HG02610 (cell line): ENCODE measurements around the gene ZNF445.
"Not testable (repeated sequence)": the region's sequence is repeated elsewhere in the genome, so short reads cannot be mapped to it uniquely, and the experiment has no call there.

Source experiments
- ATAC-seq: cut with Tn5 transposase; IDR thresholded peaks from one replicate; pipeline ENCODE4 v1.9.1; 2021; ENCODE audit warnings: mild to moderate bottlenecking, moderate library complexity; ENCODE audit not compliant: unreplicated experiment

ZNF445 gene

DNA sequence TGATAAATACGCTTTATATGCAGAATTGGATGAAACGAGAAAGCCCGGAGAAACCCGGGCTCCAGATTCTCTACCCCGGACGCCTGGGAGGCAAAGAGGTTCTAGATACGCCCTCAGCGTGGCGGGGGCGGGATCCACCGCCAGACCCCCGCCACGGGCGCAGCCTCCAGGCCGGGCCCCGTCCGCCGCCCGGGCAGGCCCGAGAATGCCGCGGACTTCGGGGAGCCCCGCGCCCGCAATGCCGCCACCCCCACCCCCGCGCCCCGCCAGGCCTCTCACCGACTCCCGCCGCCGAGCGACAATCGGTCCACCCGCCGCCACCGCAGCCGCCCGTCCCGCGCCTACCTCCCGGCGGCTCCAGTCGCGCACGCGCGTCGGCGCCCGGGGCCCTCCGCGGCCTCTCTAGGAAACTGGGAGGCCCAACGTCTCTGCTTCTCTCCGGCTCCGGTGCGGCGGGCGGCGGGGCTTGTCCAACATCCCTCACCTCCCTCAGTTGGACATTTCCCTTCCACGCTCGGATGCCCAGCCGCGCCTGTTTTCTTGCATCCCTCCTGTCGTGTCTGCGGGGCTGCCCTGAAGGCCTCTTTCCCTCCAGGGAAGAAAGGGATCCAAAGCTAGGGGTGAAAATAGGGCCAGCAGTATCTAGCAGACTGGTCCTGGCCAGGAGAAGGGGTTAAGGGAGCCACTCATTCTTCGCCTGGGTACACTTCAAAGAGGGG lies at the start of gene ZNF445:
ZNF445 (minus strand) TSS at position 359 of the 719 bp plus-strand sequence. CDS start 22,121 bp downstream, outside the sequence.
- ATAC-seq = peak; percentile 85

- ATAC-seq = no peak
These were observed 47.6 kb upstream of the ZNF445 start for GRCh38 chr3:44525060-44525459.

DNA sequence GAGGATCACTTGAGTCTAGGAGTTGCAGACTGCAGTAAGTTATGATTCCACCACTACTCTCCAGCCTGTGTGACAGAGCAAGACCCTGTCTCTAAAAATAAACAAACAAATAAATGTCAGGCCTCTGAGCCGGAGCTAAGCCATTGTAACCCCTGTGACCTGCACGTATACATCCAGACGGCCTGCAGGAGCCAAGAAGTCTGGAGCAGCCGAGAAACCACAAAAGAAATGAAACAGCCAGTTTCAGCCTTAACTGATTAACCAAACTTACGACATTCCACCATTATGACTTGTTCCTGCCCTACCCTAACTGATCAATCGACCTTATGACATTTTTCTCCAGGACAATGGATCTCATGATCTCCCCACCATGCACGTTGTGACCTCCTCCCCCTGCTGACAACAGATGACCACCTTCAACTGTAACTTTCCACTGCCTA lies 45.0 kb upstream of the ZNF445 start:
- ATAC-seq = no peak

GRCh38 chr3:44521721-44522120 lies 44.3 kb upstream of the ZNF445 start:
- no peak for ATAC-seq

DNA sequence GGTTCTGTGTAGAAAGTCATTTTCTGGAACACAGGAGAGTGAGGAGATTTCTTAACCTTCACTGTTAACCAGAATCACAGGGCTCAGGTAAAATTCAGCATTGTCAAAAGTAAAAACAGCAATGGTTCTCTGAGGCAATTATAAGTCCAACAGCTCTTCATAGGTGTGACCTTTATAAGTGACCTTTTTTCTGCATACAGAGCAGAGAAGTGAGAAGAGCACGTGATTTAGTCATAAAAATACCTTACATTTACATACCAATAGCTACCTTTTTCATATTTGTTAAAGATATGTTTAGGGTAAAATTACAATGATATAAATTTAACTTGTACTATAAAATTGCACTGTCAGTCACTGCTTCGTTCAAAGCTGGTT lies 41.3 kb upstream of the ZNF445 start:
- no peak for ATAC-seq

DNA sequence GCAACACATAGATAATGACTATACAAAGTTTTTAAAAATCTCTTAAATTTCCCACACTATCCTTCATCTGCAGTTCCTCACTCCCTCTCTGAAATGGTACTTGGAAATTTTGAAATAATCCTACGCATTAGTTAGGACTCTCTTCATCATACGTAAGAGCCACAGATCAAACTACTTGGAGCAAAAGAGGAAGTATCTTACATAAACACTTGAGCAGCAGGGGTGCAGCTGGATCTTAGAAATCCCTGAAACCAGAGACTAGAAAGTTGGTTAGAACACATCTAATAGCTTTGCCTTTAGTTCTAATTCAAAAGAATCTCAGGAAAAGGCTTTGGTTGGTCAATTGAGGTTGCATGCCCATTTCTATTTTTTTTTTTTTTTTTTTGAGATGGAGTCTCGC lies 38.8 kb upstream of the ZNF445 start:
- ATAC-seq = no peak

- ATAC-seq = no peak
These were observed 36.0 kb upstream of the ZNF445 start for GRCh38 chr3:44513513-44513912.

GRCh38 chr3:44511238-44511566 lies 33.7 kb upstream of the ZNF445 start:
- ATAC-seq = no peak

GRCh38 chr3:44510000-44510368 lies 32.5 kb upstream of the ZNF445 start:
- ATAC-seq = peak; percentile 45

- ATAC-seq = no peak
These were observed 32.0 kb upstream of the ZNF445 start for GRCh38 chr3:44509393-44509921.

DNA sequence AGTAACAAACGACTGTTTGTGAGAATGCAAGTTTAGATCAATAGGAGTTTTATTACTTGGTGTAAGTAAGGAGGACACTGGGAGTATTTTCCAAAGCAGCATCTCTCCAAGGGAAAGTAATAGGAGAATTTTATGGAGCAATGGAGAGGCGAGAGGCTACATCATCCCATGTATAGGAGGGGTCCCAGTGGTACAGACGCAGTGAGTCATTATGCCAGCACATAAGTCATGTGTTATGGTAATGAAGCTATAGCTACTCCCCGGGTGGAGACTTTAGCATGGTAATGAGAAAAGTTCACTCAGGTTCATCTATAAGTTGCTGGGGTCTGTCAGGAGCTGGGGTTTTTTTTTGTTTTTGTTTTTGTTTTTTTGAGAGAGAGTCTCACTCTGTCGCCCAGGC lies 29.5 kb upstream of the ZNF445 start:
- no peak for ATAC-seq

GRCh38 chr3:44506556-44506955 lies 29.1 kb upstream of the ZNF445 start:
- ATAC-seq = no peak

- ATAC-seq = no peak
These were observed 27.1 kb upstream of the ZNF445 start for GRCh38 chr3:44504566-44504965.

GRCh38 chr3:44503178-44503577 lies 25.7 kb upstream of the ZNF445 start:
- ATAC-seq = not testable (repeated sequence)

DNA sequence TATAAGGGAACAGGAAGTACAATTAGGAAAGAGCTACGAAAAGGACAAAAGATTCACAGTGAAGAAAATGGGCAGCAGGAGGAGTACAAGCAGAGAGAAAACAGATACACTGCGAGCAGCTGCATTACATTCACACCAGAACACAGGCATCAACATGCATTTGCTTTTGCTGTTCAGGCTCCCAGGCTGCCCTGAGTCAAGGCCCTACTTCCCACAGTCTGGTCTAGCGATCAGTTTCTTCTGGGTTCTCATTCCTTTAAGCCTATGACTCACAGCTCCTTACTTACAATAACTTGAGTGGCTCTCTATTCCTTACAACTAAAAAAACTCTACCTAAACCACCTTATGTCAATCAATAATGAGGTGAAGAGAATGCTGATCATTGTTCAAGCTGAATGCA lies 24.5 kb upstream of the ZNF445 start:
- ATAC-seq = no peak

DNA sequence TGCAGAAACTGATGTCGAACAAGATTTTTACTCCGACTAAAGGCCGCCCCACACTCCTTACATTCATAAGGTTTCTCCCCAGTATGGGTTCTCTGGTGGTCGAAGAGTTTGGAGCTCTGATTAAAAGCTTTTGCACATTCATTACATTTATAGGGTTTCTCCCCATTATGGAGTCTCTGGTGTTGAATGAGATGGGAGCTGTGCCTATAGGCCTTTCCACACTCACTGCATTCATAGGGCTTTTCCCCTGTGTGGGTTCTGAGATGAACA lies 22.4 kb upstream of the ZNF445 start:
- ATAC-seq = not testable (repeated sequence)

DNA sequence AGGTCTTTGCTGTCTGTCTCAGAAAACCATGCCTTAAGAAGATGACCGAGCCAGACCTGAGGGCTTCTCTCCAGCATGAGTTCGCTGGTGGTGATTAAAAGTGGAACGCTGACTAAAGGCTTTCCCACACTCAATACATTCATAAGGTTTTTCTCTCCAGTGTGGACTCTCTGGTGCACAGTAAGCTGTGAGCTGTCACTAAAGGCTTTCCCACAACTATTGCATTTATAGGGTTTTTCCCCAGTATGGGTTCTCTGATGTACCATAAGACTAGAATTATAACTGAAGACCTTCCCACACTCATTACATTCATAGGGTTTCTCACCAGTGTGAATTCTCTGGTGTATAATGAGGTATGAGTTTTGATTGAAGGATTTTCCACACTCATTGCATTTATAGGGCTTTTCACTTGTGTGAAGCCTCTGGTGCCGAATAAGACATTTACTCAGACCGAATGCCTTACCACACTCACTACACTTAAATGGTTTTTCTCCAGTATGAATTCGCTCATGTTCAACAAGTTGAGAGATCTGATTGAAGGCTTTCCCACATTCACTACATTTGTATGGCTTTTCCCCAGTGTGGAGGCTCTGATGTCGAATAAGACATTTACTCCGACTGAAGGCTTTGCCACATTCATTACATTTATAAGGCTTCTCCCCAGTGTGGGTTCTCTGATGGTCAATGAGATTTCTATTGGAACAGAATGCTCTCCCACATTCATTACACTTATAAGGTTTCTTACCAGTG lies 21.9 kb upstream of the ZNF445 start:
- no peak for ATAC-seq

DNA sequence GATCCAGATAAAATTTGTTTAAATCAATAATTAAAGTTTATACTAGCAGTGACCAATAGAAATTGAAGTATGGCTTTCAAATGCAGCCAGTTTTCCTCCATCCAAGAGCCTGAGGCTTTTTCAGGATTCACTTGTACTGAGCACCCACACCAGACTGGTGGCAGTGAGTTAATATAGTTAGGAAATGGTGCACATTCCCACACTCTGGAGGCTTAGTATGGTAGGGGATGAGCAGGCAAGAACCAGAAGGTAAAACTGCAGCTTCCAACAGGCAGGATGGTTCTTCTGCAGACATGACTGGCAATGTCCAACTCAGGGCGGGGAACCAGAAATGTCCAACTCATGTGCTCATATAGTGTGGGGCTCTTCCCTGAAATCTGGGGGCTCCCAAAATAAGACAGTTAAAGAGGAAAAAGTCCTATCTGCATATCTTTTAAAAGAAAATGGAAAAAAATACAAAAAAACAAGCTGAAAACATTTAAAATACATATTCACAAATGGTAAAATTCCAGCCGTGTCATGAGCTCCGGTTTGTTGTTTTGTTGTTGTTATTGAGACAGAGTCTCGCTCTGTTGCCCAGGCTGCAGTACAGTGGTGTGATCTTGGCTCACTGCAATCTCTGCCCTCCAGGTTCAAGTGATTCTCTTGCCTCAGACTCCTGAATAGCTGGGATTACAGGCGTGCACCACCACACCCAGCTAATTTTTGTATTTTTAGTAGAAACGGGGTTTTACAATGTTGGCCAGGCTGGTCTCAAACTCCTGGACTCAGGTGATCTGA lies 18.4 kb upstream of the ZNF445 start:
- no peak for ATAC-seq

DNA sequence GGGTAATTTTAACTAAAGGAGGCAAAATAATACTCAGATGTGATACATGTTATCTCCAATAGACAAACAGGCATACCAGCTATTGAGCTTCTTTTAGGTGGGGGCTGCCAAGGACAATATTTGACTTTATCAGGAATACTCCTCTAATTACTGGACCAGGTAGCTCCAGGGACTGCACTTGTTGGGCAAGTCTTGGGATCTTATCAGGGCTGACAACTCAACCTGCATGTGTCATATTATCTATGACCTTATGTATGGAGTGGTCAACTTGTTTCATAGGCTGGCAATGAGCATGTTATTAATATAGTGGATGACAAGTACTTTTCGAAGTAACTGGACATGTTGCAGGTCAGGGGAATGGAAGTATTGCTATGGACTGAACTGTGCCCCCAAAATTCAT lies 15.0 kb upstream of the ZNF445 start:
- no peak for ATAC-seq

GRCh38 chr3:44482721-44483120 lies 5.3 kb upstream of the ZNF445 start:
- ATAC-seq = no peak

- no peak for ATAC-seq
These were observed 1.2 kb upstream of the ZNF445 start for GRCh38 chr3:44478606-44479094.

- ATAC-seq = no peak
These were observed 592 bp upstream of the ZNF445 start for GRCh38 chr3:44478055-44478468.
